ENCODE results near the gene SV2B.
A peak's percentile ranks its signal among the peaks of the same experiment; 100 is the strongest.
"Not testable (repeated sequence)": the region's sequence is repeated elsewhere in the genome, so short reads cannot be mapped to it uniquely, and the experiment has no call there.

The SV2B gene

GRCh38 chr15:91336687-91337086 lies 236.6 kb downstream of the SV2B start:
- DNase-seq (ENCODE audit: low read depth): no peak
- no peak overlapping the region for H3K4me3 ChIP-seq (ENCODE audit: low read depth, low read length)
- no peak for TF ChIP-seq CTCF (IDR thresholded peaks at IDR 0.05; ENCODE audit: insufficient read depth, low read depth, low read length, missing control alignments)

GRCh38 chr15:91338766-91339165 lies 238.7 kb downstream of the SV2B start:
- no peak overlapping the region for H3K4me3 ChIP-seq (ENCODE audit: low read depth, low read length)
- TF ChIP-seq CTCF (IDR thresholded peaks at IDR 0.05; ENCODE audit: insufficient read depth, low read depth, low read length, missing control alignments): no peak
- DNase-seq (ENCODE audit: low read depth): peak; percentile 9

GRCh38 chr15:91342097-91342496 lies 242.0 kb downstream of the SV2B start:
- no peak overlapping the region for H3K4me3 ChIP-seq (ENCODE audit: low read depth, low read length)
- TF ChIP-seq CTCF (IDR thresholded peaks at IDR 0.05; ENCODE audit: insufficient read depth, low read depth, low read length, missing control alignments): no peak
- no peak for DNase-seq (ENCODE audit: low read depth)

GRCh38 chr15:91344912-91345311 lies 244.9 kb downstream of the SV2B start:
- DNase-seq (ENCODE audit: low read depth): not testable (repeated sequence)

GRCh38 chr15:91345736-91346135 lies 245.7 kb downstream of the SV2B start:
- no peak for TF ChIP-seq CTCF (IDR thresholded peaks at IDR 0.05; ENCODE audit: insufficient read depth, low read depth, low read length, missing control alignments)
- no peak overlapping the region for H3K4me3 ChIP-seq (ENCODE audit: low read depth, low read length)
- no peak for DNase-seq (ENCODE audit: low read depth)

More at GRCh38 chr15:91344912-91345311, 244.9 kb downstream of the SV2B start:
- not testable (repeated sequence) for H3K4me3 ChIP-seq (ENCODE audit: low read depth, low read length)

- no peak for DNase-seq (ENCODE audit: low read depth)
These were observed 246.2 kb downstream of the SV2B start for GRCh38 chr15:91346259-91346658.

GRCh38 chr15:91348752-91349500 lies 248.9 kb downstream of the SV2B start:
- TF ChIP-seq CTCF (IDR thresholded peaks at IDR 0.05; ENCODE audit: insufficient read depth, low read depth, low read length, missing control alignments): no peak
- DNase-seq (ENCODE audit: low read depth): no peak
- no peak overlapping the region for H3K4me3 ChIP-seq (ENCODE audit: low read depth, low read length)

More at GRCh38 chr15:91346259-91346658, 246.2 kb downstream of the SV2B start:
- no peak overlapping the region for H3K4me3 ChIP-seq (ENCODE audit: low read depth, low read length)
- TF ChIP-seq CTCF (IDR thresholded peaks at IDR 0.05; ENCODE audit: insufficient read depth, low read depth, low read length, missing control alignments): no peak
